Measurements from ENCODE around the gene COG4.

DNA sequence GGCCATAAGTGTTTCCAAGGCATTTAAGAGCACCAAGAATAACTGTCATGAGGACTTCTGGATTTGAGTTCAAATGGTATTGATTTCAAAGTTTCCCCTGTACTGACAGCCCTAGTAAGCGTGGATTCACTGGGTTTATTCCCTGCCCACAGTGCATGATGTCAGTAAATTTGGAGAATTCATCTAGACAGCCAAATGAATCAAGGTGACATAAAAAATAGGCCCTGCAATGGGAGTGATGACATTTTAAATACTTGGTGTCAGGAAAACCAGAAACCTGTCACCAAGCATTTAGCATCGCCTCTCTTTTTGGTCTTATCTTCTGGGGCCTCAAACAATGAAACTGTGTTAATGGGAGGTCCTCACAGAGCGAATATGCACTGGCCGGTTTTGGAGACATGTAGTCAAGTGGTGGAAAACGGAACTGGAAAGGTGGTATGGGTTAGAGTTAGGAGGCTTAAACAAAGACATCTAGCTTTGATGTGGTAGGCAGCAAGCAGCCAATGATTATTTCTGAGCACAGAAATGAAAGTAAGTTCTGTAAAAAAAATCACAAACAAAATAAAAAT, 29.1 kb downstream of the COG4 start:
- no peak for TF ChIP-seq EZH2 (IDR thresholded peaks at IDR 0.05; ENCODE audit: insufficient read depth, poor library complexity, severe bottlenecking)
- no peak for TF ChIP-seq EZH2phosphoT487 (IDR thresholded peaks at IDR 0.05; ENCODE audit: insufficient read depth, low read depth)

Measured in GM23248 (cell line).